ENCODE measurements around the gene ATXN7L1.
"Not testable (repeated sequence)": the region's sequence is repeated elsewhere in the genome, so short reads cannot be mapped to it uniquely, and the experiment has no call there.

The ATXN7L1 gene

DNA sequence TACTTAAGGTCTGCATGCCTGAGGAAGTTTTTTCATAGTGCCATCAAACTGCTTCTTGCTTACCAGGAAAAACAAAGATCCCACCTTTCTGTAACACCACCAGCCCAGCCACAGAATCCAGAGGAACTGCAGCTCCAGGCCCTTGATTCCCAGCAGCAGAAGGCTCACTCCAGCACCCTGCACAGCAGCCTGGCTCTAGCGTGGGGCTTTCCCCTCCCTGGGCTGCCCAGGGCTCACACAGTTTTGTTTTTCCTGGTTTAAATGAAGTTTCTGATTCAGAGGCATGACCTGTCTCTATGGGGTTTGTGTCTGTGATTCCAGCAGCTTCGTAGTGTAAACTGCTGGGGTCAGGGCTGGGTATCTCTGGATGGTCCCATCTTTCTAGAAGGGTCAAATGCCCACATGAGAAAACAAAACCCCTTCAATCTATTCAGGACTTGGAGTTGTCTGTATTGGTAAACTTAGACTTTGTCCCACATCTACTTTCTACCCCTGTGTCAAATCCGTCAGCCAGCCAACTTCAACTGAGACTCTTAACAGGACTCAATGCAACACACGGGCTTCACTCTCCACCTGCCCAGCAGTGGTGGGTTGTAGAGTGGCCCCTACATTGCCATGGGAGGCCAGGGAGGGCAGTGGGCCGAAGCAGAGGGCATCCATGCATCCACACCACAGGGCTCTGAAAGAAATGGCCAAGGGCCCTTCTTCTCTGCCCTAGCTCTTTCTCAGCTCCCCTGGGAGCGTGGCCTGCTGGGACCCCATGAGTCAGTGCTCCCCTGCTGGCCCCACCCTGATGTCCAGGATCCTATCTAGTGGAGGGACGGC, 73.6 kb downstream of the ATXN7L1 start:
- DNase-seq (ENCODE audit: low read depth, low spot score): no peak

- DNase-seq (ENCODE audit: low read depth, low spot score): no peak
Observed at GRCh38 chr7:105800849-105801534, 75.4 kb downstream of the ATXN7L1 start.

DNA sequence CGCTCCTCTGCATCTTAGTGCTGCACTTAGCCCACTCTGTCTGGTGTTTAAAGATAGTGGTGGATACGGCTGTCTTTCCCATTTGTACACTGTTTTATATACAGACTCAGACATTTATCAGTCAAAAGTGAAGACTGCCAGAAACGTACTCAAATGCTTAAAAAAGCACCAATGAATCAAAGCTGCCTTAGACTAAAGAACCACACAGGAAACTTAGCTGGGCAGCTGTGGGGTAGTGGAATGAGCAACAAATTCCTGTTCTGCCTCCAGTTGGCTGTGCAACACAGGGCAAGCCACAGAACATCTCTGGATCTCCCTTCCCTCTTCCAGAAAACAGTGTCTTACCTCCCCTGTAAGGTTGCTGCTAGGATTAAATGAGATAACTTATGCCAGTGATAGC, 76.0 kb downstream of the ATXN7L1 start:
- no peak for DNase-seq (ENCODE audit: low read depth, low spot score)

GRCh38 chr7:105799677-105800076, 76.7 kb downstream of the ATXN7L1 start:
- DNase-seq (ENCODE audit: low read depth, low spot score): no peak

GRCh38 chr7:105799006-105799405, 77.4 kb downstream of the ATXN7L1 start:
- peak; percentile 59 for DNase-seq (ENCODE audit: low read depth, low spot score)

- peak; percentile 48 for DNase-seq (ENCODE audit: low read depth, low spot score)
Observed at GRCh38 chr7:105797652-105798051, 78.7 kb downstream of the ATXN7L1 start.

- no peak for DNase-seq (ENCODE audit: low read depth, low spot score)
Observed at GRCh38 chr7:105796365-105796764, 80.0 kb downstream of the ATXN7L1 start.

DNA sequence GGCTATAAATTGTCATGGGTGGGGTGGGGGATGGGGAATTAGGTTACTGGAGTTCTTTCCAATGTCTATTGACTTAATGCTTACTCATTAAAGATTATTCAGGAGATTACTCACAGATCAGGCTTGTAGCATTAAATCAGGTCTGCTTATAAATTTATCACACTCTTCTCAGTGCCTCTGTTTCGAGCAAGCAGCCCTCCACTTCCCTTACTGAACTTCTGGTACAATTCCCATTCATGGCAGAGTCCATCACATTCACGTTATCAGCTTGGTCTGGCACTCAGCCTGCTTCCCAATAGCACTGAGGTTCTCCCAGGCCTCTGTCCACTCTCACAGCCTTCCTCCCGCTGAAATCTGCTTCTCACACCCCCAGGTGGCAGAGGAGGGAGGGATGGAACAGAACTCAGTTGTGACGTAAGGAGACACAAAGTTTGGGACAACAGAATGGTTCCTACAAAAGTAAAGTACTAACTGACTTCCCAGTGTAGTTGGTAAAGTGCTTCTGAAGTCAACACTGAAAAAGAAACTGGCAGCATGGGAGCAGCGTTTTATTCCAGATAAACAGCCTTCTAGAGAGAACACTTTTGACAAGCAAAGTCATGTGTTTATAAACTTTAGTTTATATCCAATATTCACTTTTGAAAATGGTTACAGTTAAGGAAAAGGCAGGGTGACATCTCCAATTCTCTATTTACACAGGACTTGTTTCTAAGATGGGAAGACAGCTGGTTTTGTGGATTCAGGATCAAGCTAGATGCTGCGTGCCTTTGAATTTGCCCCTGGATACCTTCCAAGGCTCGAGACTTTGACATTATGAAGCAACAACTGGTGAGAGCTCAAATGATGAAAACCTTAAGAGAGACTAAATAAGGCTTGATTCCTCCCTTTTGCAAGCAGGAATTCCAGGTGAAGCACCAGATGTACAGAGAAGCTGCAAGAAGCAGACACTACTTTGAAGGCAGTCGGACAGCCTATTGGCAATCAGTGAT, 81.4 kb downstream of the ATXN7L1 start:
- DNase-seq (ENCODE audit: low read depth, low spot score): no peak

DNA sequence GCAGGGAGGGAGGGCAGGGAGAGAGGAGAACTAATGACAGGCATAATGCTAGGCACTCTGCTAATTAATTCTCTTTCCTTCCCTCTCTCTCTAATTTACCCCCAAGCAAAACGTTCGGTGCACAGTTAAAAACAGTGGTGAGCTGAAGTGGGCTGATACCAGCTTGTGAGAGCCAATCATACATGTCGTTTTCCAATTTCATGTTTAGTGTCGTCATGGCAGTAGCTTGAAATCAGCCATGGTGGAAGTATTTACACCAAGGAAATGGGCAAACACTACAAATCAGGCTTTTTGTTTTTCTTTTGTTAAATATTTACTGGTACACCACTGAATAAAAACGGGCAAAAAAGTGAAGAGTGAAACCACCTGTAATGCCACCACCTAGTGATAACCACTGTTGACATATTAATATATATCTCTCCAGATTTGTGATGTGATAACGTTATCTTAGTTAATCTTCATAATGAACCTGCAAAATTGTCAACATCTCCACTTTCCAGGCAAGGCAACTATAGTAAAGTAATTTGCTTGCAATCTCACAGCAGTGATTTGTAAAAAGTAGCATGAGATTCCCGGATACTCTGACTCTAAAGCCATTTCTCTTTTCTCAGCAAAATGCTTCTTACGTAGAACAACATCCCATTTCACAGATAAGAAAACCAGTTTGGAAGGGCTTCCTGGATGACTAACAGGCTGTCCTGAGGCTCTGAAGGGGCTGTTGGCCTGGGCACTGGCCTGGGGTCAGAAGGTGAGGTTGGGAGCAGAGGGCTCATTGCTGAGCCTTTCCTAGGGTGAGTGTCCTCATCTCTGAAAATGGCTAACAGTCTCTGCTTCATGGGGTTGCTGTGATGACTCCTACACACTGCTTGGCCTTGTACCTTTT, 83.7 kb downstream of the ATXN7L1 start:
- no peak for DNase-seq (ENCODE audit: low read depth, low spot score)

DNA sequence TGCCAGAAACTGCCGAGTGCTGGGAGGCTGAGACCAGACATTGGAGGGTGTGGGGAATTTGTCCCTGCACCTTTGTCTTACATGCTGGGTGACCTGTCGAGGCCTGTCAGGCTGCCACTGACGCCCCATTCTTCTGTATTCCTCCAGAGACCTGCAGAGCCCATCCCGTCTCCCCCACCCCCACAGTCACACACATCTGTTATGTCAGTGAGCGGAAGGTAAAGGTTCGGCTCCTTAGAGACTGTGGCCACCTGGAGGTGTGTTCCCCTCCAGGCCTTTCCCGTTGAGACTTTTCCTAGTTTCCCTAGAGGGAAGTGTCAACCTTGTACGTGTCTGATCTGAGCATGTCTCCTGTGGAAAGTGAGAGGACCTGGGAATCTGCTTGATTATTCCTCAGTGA, 84.5 kb downstream of the ATXN7L1 start:
- DNase-seq (ENCODE audit: low read depth, low spot score): peak; percentile 52

DNA sequence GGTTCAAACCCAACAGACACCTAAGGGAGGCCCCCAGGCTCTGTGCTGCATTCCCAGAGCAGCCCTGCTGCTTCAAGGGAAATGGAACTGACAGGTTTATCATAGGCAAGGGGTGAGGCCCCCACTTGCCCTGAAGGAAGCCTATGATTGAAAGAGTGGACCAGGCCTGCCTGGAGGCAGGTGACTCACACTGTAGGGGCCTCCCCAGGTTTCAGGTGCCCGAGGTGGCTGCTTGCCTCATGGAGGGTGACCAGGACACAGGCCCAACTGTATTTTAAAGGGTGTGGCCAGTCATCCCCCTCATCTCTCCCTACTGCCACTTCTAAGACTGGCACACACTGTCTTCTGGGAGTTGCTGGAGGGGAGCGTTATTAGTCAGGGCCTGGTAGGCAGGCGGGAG, 85.4 kb downstream of the ATXN7L1 start:
- DNase-seq (ENCODE audit: low read depth, low spot score): peak; percentile 76

GRCh38 chr7:105790452-105790851, 85.9 kb downstream of the ATXN7L1 start:
- DNase-seq (ENCODE audit: low read depth, low spot score): not testable (repeated sequence)

DNA sequence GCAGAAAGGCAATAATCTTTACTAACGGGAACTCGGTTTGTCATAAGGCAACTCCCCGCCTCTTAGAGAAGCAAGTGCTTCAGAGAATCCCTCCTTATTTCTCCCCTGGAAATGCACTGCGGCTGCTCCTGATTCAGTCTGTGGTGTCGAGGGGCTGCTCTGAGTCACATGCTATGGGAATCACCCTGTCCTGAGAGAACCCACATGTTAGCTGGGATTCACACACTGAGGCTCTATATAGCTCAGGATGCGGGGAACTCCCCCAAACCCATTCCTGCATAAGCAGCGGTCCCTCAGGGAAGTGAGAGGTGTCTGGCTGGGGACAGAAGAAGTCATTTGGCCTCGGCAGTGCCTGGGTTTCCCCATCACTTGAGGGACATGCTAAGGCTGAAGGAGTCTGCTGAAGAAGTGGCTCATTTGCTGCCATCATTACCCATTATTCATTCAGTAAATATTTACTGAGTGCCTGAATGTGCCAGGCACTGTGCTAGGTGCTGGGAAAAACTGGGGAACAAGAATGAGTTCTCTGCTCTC, 87.5 kb downstream of the ATXN7L1 start:
- DNase-seq (ENCODE audit: low read depth, low spot score): no peak

- no peak for DNase-seq (ENCODE audit: low read depth, low spot score)
Observed at GRCh38 chr7:105788356-105788755, 88.0 kb downstream of the ATXN7L1 start.

- no peak for DNase-seq (ENCODE audit: low read depth, low spot score)
Observed at GRCh38 chr7:105787793-105788192, 88.6 kb downstream of the ATXN7L1 start.

DNA sequence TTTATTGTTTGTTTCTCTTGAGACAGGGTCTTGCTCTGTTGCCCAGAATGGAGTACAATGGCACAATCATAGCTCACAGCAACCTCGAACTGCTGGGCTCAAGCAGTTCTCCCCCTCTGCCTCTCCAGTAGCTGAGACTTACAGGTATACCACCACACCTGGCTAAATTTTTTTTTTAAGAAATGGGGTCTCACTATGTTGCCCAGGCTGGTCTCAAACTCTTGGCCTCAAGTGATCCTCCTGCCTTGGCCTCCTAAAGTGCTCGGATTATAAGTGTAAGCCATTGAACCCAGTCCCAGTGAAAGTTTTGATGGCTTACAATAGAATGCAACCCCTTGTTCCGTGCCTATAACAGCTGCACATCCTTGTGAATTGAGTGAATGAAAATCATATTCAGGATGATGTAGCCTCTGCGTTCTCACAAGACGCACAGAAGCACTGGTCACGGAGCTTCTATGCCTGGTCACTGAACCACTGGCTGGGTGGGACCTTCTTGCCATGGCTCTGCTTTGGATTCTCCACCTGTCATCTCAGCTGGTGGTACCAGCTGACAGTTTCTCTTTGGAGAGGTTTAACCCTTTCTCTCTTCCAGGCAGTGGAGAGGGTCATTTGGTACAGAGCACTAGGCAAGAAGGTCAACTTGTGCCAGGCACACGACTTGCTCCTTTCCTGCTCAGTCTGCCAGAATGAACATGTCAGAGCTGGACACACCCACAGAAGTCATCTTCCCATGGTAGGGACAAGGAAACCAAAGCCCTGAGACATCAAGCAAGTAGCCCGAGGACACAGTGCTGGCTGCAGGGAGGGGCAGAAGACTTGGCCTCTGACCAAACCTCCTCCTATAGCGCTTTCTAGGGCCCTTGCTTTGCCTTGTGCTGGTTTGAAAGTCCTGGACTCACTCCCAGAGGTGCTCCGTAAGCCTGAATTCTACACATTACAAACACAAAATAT, 89.6 kb downstream of the ATXN7L1 start:
- no peak for DNase-seq (ENCODE audit: low read depth, low spot score)

DNA sequence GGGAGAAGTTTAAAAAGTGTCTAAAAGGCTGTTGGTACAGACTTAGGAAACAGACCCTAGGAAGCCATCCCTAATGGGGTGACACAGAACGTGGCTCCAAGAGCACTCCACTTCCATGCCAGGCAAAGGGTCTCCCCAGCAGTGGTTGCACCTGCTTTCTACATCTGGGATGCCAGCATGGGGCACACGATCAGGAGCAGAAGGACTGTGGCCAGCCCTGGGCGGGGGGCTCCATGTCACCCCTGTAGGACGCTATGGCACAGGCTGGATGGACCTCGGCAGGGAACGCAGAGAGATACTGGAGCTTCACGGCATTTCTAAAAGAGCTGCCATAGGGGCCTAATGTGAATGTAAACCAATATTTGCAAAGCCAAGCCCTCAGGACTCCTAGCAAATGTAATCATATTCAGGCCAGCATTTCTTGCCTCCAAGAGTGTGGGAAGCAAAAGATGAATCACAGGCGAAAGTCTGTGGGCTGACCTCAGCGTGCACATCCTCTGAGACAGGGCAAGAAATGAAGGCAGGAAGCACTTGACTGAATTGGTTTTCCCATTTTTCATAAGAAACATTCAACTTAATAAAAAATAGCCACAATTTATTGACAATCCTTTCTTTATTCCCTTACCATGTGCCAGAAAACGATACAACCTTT, 93.9 kb downstream of the ATXN7L1 start:
- no peak for DNase-seq (ENCODE audit: low read depth, low spot score)

DNA sequence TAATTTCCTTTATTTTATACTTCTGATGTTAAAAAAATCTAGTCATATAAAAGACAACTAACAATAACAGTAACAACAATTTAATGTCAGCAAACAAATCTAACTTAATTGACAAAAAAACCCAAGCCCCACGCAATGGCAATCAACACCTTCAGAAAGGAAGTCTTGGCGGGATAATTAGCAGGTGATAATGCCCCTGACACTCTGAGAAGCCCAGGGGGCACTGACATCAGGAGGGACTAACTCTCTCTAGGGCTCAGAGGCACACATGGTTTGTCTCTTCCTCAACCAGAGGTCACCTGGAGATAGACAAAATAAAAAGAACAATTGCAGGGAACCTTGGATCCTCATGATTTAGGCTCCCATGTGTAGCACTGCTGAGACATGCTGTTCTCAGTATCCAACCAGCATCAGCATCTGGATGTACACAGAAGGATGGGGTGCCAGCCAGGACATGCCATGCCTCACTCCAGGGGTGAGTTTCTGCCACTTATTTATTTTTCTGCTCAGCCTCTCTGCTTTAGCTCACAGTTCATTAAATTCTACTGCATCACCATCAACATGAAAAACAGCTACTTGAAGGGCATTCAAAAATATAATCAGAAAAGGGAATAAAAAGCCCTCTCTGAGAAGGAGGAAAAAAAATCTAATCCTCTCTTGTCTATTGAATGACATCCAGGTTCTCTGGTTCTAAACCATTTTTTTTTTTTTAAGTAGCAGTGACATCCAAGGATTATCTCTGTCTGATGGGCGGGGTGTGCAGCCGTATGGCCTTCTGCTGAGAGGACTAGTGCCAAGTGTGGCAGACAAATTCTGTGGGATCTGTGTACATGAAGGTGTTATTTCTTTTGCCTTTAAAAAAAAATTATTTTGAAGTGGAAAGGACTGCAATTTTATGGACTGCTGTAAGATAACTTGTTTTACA, 96.3 kb downstream of the ATXN7L1 start:
- DNase-seq (ENCODE audit: low read depth, low spot score): no peak

Data from ELF-1 (cell line).